ENCODE measurements around the gene FAHD1.

Gene FAHD1

DNA sequence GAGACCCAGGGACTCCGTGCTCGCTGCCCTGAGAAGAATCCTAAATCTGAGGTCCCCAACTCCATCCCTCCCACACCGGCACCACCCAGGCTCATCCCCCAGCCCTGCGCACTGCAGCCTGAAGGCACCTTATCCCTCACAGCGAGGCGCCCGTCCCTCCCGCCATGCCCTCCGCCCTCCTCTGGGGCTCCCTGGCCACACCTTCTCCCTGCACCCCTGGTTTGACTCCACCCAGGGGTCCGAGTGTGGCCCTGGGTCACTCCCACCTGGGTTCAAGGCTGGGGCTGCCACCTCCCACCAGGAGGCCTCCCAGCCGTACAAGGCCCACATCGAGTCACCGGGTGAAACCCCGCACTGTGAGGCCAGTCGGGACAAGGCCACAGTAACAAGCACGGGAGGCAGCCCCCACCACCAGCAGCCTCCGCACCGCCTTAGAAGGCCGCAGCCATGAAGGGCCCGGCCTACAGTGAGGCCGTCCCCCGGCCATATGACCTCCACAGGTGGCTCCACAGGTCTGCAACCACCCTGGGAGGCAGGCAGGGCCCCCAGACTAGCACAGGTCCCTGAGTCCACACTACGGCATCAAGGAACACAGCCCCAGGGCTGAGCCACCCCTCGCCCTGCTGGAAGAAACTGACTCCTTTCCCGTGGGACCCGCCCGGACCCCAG, 8.7 kb upstream of the FAHD1 start:
- DNase-seq, result no peak

DNA sequence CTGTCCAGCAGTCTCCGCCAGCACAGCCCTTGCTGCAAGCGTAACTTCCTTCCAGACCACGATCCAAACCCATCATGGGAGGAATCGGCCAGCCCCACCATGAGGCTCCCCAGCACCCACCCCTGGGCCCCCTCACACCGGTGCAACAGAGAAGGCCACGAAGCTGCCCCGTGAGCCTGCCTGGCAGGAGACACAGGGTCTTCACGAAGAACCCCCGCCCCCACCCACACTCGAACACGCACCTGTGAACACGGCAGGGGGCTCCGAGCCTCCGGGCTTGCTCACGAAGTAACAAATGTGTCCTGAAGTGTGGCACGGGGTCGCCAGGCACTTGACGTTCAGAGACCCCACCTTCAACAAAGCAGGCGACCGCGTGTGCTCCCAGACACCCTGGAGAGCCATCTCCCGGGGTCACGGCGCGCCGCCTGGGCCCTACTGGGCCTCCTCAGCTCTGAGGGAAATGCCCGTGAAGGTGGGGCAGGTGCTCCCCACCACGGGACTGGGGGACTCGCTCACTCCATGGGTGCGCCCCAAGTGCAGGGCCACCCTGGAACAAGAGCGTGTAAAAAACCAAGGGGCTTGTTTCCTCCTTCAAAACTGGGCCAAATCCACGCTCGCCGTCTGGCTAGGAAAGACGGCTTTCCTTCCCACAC, 8.0 kb upstream of the FAHD1 start:
- DNase-seq, result no peak

DNA sequence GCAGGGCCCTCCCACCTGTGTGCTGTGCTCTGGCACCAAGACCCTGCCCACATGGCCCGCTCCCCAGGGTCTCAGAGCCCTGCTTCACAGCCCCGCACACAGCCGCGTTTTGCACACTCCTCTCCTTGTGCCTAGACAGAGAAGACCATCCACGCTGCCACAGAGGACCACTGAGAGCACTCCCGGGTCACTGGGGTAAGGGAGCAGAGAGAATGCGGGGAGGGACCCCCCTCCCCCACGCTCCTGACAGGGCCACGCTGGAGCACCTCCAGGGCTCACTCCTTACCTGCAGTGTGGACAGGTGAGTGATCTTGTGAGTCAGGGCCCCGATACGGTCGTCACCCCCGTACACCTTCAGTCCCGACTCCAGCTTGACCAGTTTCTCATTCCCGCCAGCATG, 7.4 kb upstream of the FAHD1 start:
- DNase-seq, result no peak

DNA sequence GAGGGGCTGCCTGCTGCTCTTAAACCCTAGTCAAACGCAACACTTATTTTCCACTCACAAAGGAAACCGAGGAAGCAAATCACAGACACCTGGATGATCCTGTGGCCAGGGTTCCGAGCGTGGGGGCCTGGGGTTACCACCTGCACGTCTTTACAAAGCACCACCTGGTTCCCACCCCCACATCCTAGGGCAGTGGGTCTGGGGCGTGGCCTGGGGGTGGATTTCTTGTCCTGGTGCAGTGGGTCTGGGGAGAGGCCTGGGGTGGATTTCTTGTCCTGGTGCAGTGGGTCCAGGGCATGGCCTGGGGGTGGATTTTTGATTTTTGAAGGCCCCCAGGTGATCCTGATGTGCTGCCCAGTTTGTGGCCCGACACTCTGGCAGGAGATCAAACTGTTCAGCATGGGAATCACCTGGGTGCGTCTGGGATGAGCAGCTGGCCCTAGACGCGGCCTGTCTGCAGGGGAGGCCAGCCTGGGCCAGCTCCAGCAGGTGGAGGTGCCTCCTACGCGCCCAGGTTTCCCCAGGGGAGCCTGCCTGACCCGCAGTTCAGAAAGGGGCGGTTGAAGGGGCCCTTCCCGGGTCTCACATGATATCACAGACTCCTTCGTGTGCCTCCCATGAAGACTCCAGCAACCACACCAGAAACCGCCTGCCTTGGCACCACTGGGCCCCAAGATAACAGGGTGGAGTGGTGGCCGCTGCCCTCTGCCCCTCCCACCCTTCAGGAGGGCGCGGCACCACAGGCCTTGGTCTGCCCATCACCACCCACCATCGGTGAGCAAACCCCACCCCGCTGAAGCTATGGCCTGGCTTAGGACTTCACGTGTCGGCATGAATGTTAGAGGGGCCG, 6.7 kb upstream of the FAHD1 start:
- no peak for DNase-seq

DNA sequence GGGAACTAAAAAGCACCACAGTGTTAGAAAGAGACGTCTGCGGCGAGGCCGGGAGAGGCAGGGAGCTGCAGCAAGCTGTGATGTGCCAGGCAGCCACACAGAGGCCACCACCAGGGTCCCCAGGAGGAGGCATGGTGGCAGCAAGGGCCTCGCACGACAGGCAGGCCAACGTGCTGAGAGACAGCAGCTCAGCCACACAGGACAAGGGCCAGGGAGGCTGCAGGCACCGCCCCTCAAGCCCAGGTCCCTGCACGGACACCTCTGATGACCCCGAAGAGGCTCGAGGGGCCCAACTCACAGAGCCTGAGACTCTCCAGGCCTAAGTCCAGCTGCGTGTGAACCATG, 6.1 kb upstream of the FAHD1 start:
- no peak for DNase-seq

DNA sequence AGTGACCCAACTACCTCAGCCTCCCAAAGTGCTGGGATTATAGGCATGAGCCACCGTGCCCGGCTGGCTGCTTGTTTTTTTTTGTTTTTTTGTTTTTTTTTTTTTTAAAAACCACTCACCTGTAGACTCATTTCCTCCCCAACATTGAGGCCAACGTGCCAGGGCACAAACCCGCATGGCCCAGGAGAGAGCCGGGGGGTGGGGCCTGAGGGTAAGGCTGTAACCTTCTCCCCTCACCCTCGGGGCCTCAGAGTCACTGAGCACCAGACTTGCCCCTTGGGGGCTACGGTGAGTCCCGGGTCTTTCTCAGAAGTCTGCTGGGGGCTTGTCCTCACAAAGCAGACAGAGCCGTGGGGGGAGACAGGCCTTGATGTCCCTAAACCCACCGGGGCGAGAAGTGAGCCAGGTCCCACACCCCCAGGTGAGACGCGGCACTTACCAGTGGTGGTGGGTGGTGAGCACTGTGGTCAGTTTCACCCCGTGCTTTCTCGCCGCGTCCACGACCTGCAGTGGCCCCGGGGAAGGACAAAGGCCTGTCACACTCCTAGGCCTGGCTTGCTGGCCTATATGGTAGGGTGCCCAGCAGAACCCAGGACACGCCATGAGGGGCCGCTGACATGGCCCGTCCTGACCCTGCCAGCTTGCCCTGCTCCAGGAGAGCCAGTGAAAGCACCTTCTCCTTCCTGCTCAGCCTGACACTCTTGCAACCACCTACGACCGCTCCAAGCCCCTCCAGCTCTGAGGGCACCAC, 5.0 kb upstream of the FAHD1 start:
- DNase-seq, result no peak

DNA sequence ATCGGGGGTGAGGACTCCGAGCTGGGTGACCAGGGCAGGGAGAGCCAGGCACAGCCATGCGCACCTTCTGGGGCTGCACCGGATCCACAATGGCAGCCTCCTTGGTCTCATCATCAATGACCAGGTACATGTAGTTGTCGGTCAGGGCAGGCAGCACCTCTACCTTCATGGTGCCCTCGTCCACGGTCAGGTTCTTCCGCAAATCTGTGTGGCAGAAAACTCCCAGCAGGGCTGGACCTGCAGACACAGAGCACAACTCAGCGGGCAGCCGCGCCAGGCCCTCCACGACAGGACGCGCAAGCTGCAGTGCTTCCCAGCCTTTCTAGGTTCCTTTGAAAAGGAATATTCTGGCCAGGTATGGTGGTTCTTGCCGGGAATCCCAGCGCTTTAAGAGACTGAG, 4.2 kb upstream of the FAHD1 start:
- no peak for DNase-seq

DNA sequence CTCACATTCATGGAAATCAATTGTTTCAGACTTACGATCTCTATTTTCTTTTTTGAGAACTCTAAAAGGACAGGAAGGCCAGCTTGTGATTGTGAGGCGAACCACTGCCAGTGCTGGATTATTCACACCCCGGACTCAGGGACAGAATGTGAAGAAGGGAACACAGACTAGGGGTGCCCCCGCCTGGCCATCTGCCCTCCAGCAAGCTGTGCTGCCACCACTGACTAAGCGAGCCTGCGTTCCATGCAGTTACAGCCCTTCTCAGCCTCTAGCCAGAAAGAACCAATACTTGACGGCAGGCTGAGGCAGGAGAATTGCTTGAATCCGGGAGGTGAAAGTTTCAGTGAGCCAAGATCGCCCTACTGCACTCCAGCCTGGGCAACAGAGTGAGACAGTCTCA, 3.2 kb upstream of the FAHD1 start:
- DNase-seq, result no peak

DNA sequence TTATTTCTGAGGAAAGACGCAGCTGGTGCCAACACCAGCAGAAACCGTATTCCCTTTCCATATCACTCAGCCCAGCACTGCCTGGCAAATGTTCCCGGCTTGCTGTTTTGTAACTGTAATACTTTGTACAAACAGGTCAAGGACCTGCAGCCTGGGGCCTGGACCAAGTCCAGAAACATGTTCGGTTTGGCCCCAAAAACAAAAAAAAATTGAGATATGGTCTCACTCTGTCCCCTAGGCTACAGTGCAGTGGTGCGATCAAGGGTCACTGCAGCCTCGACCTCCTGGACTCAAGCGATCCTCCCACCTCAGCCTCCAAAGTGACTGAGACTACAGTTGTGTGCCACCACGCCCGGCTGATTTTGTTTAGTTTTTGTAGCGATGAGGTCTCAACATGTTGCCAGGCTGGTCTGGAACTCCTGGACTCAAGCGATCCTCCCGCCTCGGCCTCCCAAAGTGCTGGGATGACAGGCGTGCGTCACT, 1.6 kb upstream of the FAHD1 start:
- DNase-seq, result no peak

DNA sequence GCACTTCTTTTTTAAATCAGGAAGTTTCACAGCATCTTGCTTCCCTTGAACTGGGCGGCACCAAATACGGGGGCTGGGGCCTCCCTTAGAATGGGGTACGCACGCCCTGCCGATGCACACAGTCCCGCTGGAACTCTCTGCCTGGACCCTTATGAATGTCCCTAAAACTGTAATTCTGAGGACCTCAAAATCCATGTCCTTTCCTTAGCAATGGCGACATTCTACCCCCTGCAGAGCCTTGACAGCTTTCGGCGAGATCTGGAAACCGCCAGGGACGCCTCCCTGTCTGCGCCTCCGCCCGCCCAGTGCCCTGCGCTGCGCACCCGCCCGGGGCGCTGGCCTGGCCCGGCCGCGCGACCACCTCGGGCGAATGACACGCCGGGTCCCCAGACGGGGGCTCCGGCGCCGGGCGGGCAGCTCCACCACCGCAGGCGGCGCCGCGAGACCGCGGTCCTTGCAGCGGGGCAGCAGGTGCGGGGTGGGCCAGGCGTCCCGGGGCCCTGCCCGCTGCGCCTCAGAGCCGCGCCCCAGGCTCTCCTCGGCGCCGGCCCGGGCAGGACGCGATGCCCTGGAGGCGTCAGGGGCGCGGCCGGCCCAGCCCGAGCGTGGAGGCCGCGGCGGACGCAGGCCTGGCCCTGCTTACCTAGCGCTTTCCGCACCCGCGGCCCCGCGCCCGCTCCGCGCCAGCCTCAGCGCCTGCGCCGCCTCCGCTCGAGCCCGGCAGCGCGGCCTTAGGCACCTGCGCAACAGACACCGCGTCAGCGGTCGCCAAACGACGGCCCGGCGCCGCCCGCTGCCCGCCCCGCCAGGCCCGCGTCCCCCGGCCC, 929 bp upstream of the FAHD1 start:
- peak; percentile 58 to 66 for DNase-seq

DNA sequence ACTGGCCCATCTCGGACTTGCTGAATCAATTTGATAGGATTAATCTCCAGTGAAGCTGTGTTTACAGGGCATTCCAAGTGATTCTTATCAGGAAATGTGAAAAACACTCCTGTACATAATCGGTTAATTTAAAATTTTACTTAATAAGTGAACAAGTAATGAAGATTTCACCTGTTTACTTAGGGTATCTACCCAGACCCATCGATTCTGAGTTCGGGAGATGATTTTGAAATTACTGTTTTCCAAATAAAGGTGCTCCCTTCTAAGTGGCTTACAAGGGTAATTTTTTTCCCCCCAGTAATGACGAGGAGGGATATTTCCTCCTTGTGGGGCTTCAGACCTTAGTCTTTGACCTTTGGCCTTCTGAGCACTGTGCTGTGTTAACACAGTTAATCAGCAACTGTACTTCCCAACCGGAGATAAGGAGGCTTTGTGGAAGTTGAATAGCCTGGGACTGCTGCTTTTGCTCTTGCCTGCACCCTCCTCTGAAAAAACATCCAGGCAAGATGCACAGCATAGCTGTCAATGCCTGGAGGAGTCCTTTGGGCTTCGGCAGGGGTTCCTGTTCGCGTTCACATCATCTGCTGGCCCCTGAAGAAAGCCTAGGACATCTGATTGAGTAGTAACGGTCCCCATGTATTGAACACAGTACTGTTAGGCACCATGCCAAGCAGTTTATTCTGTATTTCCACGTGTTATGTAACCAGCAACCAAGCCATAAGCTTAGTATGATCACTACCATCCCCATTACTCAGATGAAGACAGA, 1.8 kb downstream of the FAHD1 start:
- DNase-seq, result no peak

DNA sequence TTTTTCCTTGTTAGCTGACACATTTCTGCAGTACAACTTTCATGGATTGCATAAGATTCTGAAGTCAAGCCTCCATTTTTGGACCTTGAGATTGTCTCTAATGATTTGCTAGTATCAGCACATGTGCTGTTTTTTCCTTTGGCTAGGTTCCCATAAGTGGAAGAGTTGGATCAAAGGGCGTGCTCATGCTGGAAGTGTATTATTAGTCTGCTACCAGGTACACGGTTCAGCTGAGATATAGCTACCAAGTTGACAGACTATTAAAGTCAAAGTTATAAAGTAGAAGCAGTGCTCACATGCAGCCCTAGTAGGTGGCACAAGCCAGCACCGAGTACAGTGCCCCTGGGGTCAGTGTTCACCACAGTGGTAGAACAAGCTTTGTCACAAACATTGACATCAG, 3.2 kb downstream of the FAHD1 start:
- no peak for DNase-seq

DNA sequence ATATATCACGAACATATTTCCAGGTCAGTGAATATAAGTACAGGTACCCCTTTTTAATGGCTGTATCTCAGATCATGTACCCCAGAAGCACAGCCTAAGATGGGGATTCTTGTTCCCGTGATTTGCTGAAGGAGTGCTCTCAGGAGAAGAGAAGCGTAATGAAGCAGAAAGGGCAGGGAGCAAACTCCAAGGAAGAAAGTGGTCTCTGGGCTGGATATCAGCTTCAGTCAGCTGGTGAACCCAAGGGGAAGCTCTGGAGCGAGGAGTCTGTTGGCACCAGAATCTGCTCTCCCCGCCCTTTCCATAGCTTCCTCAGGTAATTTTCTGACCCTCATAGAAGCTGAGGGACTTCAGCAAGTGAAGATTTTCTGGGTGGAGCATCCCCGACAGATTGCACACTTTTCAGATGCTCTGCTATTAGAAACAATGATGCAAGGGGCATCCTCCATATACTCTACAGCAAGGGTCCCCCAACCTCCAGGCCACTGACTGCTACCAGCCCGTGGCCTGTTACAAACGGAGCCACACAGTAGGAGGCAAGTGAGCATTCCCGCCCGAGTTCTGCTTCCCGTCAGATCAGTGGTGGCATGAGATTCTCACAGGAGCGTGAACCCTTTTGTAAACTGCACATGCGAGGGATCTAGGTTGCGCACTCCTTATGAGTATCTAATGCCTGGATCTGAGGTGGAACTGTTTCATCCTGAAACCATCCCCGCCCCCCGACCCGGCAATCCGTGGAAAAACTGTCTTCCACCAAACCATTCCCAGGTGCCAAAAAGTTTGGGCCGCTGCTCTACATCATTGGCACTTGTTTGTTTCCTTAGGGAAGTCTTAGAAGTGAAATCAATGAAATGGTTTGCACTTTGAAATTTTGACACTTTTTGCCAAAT, 4.4 kb downstream of the FAHD1 start:
- DNase-seq, result no peak

DNA sequence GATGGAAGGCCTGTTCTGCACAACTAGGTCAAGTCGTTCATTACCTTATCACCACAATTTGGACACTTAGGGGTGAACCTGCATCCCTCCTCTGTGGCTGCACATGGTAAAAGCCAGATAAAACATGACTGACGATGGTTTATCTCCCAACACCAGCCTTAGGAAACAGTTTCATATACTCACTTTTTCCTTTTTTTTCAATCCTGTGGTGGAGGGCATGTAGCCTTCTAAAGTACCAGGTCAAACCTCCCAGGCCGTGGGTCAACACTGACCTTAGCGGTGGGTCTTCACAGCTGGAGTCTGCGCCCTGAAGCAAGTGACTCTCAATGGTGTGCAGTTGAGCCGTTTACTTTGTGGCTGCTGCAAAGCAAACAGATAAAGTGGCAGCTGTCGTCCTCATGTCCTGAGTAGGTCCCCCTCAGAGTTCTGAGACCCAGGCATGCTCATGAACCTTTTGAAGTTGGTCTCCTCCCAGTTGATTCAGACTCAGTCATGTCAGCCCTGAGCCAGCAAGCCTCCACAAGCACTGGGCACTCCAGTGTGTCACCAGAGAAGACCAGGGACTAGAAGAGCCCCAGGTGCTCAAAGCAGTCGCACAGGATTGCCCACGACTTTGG, 5.9 kb downstream of the FAHD1 start:
- DNase-seq, result no peak

DNA sequence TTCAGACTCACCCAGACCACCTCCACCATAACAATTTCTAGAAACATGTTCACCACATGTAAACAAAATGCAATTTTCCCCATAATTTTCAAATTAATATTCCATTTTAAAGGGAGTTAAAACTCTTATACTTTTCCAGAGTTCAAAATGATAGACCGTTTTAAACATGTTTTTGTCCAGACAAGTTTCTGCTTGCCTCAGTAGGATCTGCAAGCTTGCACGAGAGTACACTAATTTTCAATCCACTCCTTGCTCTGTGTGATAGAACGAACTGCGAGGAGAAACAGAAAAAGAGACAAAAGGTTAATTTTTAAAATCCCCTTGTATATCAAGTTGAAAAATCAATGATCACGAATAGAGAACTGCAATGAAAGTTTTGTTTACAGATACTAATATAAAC, 7.1 kb downstream of the FAHD1 start:
- no peak for DNase-seq

DNA sequence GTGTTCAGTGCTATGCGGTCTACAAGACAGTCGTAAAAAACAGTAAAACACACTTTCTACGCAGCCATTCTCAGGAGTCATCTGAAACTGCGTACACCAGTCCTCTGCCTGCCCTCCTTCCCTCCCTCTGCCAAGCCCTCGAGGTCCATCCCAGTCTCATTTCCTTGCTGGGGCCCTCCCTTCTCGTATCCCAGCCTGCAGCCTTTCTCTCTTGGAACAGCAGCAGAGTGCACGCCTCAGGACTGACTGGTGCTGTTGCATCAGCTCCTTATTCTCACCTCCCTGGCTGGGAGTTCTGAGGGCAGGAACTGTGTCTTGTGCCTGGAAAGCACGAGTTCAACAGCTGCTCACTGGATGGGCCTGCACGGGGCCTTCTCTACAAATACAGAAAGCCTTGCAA, 12.5 kb downstream of the FAHD1 start:
- DNase-seq, result no peak

DNA sequence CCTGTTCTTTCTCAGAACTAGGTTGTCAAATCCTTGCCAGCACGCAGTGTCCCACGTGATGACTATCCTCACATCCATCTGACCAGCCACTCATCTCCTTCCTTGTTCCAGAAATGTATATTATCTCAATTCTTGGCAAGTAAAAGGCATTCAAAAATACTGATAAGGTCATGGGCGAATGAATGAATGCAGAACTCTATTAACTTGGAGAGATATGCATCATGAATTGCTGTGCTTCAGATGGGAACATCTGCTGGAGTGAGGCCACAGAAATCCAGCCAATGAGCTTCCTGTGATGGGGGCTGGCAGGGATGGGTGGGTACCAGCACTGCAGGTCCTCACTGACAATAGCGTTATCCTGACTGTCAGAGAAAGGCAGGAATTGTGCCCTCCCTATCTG, 19.0 kb downstream of the FAHD1 start:
- no peak for DNase-seq

DNA sequence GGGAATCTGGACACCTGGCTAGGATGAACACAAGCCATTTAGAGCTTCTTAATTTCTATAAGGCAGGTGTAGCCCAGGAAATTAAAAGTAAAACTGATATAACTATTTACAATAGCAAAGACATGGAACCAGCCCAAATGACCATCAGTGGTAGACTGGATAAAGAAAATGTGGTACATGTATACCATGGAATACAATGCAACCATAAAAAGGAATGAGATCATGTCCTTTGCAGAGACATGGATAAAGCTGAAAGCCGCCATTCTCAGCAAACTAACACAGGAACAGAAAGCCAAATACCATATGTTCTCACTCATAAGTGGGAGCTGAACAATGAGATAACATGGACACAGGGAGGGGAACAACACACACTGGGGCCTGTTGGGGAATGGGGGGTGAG, 19.4 kb downstream of the FAHD1 start:
- no peak for DNase-seq

DNA sequence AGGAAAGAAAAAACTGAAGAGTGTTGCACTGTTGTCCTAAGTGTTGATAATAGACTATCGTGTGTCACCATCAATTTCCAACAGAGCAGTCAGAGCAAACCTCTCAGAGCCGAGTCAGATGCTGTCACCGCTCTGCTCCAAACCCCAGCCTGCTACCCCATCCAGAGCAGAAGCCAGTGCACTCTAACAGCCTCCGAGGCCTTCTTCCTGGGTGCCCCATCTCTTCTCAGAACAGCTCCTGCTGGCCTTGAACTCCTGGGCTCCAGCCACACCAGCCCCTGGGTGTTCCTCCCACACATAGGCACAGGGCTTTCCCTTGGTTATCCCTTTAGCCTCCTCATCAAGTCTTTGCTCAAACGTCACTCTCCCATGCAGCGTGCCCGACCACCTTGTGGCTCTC, 24.0 kb downstream of the FAHD1 start:
- DNase-seq, result no peak

DNA sequence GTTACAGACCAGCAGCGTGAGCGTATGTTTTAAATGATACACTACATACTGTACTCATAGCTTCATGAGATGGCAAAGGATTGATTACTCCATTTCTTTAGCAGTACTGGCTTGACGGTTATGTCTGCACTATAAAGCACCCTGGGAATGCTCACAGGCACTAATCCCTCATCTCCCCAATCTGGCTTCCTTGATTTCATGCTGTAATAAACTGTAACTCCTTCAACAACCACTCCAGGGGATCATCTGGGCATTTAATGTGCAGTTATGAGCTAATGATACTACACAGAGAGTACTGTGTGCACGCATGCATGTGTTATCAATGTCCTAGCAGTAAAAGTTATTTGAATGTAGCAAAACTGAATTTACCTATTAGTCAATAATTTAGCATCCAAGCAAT, 24.8 kb downstream of the FAHD1 start:
- no peak for DNase-seq
